ENCODE data around the gene FAM149B1. TPM values are rescaled to one million over a fixed set of nuclear protein-coding genes. Genes with fewer than 3 reads are reported as not detected.

Gene FAM149B1
- polyA plus RNA-seq, 1 donor (not counting 4 experiments of a cell fraction or from before 2014, with no cell fraction given) = 22.2 TPM

GRCh38 chr10:73172867-73173266 is 4.9 kb downstream of the FAM149B1 start:
- TF ChIP-seq EZH2 (IDR thresholded peaks at IDR 0.05; ENCODE audit: low read length) = no peak
- TF ChIP-seq CTCF (optimal IDR thresholded peaks at IDR 0.05 in 1 of 3, IDR thresholded peaks at IDR 0.05 in 1 of 3, conservative IDR thresholded peaks at IDR 0.05 in 1 of 3; ENCODE audit: extremely low read depth in 1 of 3, insufficient read depth in 2 of 3, low read length in 3 of 3) = no peak
- H3K79me2 ChIP-seq (ENCODE audit: control insufficient read depth, insufficient read depth, low read length) = peaks cover 6% of the 10 kb centered on the region
- no peaks in the 10 kb centered on the region for H3K4me1 ChIP-seq (ENCODE audit: control insufficient read depth, extremely low read depth, insufficient read depth, low read length)
- no peaks in the 10 kb centered on the region for H3K27me3 ChIP-seq (ENCODE audit: control insufficient read depth, extremely low read depth, insufficient read depth, low read length)
- H3K9me3 ChIP-seq (ENCODE audit: control insufficient read depth, low read depth, low read length) = no peaks in the 10 kb centered on the region
- no peak overlapping the region for H3K27ac ChIP-seq (ENCODE audit: control insufficient read depth, insufficient read depth, low read length)
- H3K4me3 ChIP-seq (ENCODE audit: control insufficient read depth in 2 of 3, extremely low read depth in 1 of 3, insufficient read depth in 2 of 3, low read depth in 1 of 3, low read length in 3 of 3) = no peak overlapping the region
- H3K4me2 ChIP-seq (ENCODE audit: control insufficient read depth, extremely low read depth, insufficient read depth, low read depth, low read length) = no peak overlapping the region
- H4K20me1 ChIP-seq (ENCODE audit: control insufficient read depth, extremely low read depth, insufficient read depth, low read length) = no peaks in the 10 kb centered on the region
- dilution Hi-C loops (cut with MboI; ENCODE audit: extremely low pct_ligation_motif_present, low sequenced_read_pairs) = no loop called here
- no peak overlapping the region for H2AFZ ChIP-seq (ENCODE audit: control insufficient read depth, low read length)
- no peaks in the 10 kb centered on the region for H3K9me1 ChIP-seq (ENCODE audit: control insufficient read depth, extremely low read depth, insufficient read depth, low read length)
- FAIRE-seq (no peak), DNase-seq (ENCODE audit: low read depth, low spot score) (no peak)
- no peak overlapping the region for H3K9ac ChIP-seq (ENCODE audit: control insufficient read depth, extremely low read depth, insufficient read depth, low read length)
- H3K36me3 ChIP-seq (ENCODE audit: control insufficient read depth in 2 of 2, extremely low read depth in 1 of 2, insufficient read depth in 2 of 2, low read length in 2 of 2) = peaks cover 0 to 2% of the 10 kb centered on the region in 2 experiments

- Histone ChIP-seq H3K36me3 (ENCODE audit: control insufficient read depth in 2 of 2, extremely low read depth in 1 of 2, insufficient read depth in 2 of 2, low read length in 2 of 2) (peaks cover 0 to 2% of the 10 kb centered on the region in 2 experiments), H3K79me2 (ENCODE audit: control insufficient read depth, insufficient read depth, low read length) (no peaks in the 10 kb centered on the region), H3K9ac (ENCODE audit: control insufficient read depth, extremely low read depth, insufficient read depth, low read length) (no peak overlapping the region), H3K9me1 (ENCODE audit: control insufficient read depth, extremely low read depth, insufficient read depth, low read length) (no peaks in the 10 kb centered on the region), H4K20me1 (ENCODE audit: control insufficient read depth, extremely low read depth, insufficient read depth, low read length) (no peaks in the 10 kb centered on the region), H3K9me3 (ENCODE audit: control insufficient read depth, low read depth, low read length) (no peaks in the 10 kb centered on the region), H2AFZ (ENCODE audit: control insufficient read depth, low read length) (no peak overlapping the region), H3K4me1 (ENCODE audit: control insufficient read depth, extremely low read depth, insufficient read depth, low read length) (no peaks in the 10 kb centered on the region), H3K4me3 (ENCODE audit: control insufficient read depth in 2 of 3, extremely low read depth in 1 of 3, insufficient read depth in 2 of 3, low read depth in 1 of 3, low read length in 3 of 3) (no peak overlapping the region), H3K4me2 (ENCODE audit: control insufficient read depth, extremely low read depth, insufficient read depth, low read depth, low read length) (no peak overlapping the region), H3K27ac (ENCODE audit: control insufficient read depth, insufficient read depth, low read length) (no peak overlapping the region), H3K27me3 (ENCODE audit: control insufficient read depth, extremely low read depth, insufficient read depth, low read length) (no peaks in the 10 kb centered on the region)
- dilution Hi-C loops (cut with MboI; ENCODE audit: extremely low pct_ligation_motif_present, low sequenced_read_pairs) = no loop called here
- DNase-seq (ENCODE audit: low read depth, low spot score) (no peak), FAIRE-seq (no peak)
- TF ChIP-seq CTCF (optimal IDR thresholded peaks at IDR 0.05 in 1 of 3, IDR thresholded peaks at IDR 0.05 in 1 of 3, conservative IDR thresholded peaks at IDR 0.05 in 1 of 3; ENCODE audit: extremely low read depth in 1 of 3, insufficient read depth in 2 of 3, low read length in 3 of 3) = no peak
- no peak for TF ChIP-seq EZH2 (IDR thresholded peaks at IDR 0.05; ENCODE audit: low read length)
Measured at GRCh38 chr10:73174148-73174925, 6.4 kb downstream of the FAM149B1 start.

Measured in keratinocyte (primary cell).